GM12891 (cell line): ENCODE data around the gene FBXW9.

Source experiments
- POLR2A ChIP-seq: IDR thresholded peaks from 2 replicates; pipeline ENCODE4 v1.6.1; 2011; ENCODE audit warnings: low read depth, low read length, control low read depth
- POLR2AphosphoS5 ChIP-seq: IDR thresholded peaks from 2 replicates; pipeline ENCODE4 v1.6.1; 2011; ENCODE audit warnings: low read depth, low read length, control low read depth
- SPI1 ChIP-seq: IDR thresholded peaks from 2 replicates; pipeline ENCODE4 v1.6.1; 2011; ENCODE audit warnings: low read depth, low read length, control low read depth
- TAF1 ChIP-seq: IDR thresholded peaks from 2 replicates; pipeline ENCODE4 v1.6.1; 2011; ENCODE audit warnings: low read depth, low read length, control low read depth

- TF ChIP-seq POLR2A = no peak
- no peak for TF ChIP-seq POLR2AphosphoS5
- TF ChIP-seq SPI1 = no peak
- TF ChIP-seq TAF1 = no peak
These were observed 450 bp downstream of the FBXW9 start for GRCh38 chr19:12695997-12696365.
